GM18519 (cell line): ENCODE data around the gene CLEC5A.
"Not testable (repeated sequence)": the region's sequence is repeated elsewhere in the genome, so short reads cannot be mapped to it uniquely, and the experiment has no call there.

Experiments used
- ATAC-seq: cut with Tn5 transposase; IDR thresholded peaks from one replicate; pipeline ENCODE4 v1.9.1; 2021; ENCODE audit warnings: mild to moderate bottlenecking, moderate library complexity; ENCODE audit not compliant: unreplicated experiment, low FRiP score

Gene CLEC5A

DNA sequence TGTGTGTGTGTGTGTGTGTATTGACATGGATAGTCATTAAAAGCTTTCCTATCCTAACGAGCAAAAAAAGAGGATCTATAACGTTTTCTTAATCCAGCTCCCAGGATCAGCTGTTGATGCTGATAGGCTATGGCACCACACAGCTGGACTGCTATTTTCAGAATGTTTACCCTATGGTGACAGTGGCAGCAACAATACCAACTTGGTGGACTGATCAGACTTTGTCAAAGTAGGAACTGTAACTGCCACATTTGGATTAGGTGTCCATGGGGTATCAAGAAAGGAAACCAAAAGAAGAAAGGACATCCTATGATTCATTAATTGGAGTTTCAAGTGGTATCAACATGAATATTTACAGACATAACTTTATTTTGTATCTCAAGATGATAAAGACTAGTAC, 2.7 kb upstream of the CLEC5A start:
- ATAC-seq = no peak

DNA sequence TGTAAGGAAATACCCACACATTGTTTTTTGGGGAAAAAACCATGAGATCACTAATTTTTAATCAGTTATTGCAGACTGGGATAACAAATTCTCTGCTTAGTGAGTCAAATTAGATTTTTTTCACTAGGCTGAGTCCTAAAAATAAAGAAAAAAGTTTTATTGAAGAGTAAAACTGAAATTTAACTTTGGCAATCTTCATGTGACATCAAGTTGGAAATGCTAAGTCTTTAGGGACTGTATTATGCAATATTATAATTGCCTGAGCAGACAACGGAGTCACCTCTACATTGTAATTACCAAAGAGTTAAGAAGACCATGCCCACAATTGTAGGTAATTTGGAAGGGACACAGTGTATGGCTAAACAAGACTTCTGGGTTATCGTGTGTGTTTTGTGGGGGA, 2.2 kb upstream of the CLEC5A start:
- ATAC-seq = no peak

DNA sequence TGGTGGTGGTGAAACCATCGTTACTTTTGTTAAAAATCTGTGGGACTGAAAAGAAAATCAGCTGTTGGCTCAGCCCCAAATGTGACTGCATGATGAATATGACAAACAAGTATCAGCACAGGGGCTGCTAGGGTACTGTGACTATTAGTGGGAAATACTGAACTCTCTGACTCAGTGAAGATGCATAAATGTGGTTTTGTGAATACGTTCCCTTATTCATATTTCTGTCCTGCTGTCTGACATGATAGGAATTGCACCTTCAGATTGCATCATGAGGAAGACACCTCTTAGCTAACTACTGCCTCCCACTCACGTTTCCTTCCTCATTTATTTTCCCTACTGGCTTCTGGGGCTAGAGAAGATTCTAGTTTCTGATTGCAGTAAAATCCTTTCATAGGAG, 1.4 kb downstream of the CLEC5A start:
- no peak for ATAC-seq

DNA sequence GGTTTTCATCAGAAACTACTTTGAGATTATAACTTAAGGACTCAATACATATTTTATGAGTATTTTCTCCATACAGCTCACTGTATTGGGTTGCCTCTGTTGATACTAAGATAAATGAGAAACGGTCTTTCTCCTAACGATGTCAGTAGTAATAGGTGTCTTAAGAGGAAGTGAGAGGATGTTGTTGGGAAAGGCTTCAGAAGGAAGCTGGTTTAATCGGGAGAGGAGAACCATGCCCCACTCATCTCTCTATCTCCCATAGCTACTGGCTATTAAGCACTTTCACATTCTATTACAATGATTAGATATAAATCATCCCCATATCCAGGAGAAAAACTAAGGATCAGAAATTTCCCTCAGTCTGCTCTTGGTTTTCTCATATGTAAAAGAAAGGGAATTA, 2.0 kb downstream of the CLEC5A start:
- no peak for ATAC-seq

DNA sequence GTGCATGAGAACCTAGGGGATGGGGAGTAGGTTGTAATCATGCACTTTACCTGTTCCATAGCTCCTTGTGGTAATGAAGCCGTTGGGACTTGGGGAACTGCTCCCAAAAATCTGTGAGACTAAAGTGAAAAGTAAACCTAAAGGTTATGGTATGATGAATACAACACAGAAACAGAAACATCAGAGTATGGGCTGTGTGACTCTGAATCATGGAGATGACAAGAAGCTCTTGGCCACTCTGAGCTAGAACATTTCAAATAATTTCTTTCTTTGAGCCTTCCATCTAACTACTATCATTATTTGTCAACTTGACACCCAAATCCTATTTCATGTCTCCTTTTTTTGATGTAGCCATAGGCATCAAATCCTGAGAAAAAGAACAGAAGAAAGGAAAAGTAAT, 2.9 kb downstream of the CLEC5A start:
- no peak for ATAC-seq

DNA sequence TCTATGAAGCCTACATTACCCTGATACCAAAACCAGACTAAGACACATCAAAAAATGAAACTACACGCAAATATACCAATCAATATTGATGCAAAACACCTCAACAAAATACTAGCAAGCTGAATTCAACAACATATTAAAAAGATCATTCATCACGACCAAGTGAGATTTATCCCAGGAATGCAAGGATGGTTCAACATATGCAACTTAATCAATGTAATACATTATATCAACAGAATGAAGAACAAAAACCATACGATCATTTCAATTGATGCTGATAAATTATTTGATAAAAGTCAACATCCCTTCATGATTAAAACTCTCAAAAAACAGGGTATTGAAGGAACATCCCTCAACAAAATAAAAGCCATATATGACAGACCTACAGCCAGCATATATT, 5.7 kb downstream of the CLEC5A start:
- ATAC-seq = no peak

DNA sequence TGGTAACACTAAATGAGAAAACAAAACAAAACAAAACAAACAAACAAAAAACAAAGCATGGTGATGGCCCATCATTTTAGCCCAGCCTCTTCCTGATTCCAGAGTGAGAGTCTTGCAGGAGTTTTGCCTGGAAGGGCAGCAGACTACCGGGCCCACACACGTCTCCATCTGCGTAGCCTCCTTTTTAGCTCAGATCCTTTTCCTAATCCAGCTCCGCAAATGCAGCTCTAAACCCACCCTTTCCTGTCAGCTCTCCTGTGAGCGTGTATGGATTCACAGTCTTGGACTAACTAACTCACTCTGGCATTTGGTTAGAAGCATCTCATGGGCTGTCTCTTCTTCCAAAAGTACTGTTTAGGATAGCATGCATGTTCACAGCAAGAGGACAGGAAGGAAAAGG, 16.6 kb downstream of the CLEC5A start:
- ATAC-seq = no peak

DNA sequence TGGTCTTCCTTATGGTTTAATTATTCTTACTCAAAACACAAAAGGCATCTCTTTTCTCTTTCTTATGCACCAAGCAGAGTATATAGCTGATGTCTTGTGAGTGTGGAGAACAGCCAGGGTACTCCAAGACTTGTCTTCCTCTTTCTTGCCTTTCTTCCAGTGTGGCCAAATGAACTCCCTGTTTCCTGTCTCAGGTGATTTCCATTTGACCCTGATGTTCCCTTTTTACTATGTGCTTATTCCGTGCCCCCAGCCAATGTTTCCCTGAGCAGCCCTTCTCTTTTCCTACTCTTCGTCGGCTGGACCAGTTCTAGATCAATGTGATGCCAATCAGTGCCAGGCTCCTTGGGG, 18.0 kb downstream of the CLEC5A start:
- ATAC-seq = no peak

DNA sequence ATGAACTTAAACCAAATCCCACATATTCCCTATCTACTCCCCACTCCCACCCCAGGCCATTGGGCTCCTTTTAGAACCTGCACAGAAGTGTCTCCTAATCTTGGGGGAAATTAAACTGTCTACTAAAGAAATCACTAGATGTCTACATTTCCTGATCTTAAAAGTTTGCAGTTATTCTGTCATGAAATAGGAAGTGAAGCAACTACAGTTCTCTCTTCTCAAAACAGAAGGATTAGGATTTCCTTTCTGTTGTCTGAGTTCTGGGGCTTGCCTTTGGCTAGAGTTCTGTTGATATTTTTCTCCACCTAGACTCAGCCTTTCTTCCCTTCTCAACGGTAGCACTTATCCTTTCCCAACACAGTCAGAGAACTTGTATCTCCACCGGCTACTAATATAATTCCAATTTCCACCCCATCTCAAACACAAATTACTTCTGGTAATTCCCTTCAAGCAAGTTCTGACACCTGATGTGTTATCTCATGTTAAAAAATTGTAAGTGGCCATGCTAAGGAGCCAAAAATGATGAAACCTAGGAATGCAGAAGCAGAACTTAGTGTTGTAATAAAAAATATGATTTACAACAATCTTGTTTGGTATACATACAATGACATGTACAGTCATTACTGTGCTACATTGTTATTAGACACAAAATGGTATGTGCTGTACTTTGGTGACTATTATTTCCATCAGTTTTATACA, 18.5 kb downstream of the CLEC5A start:
- ATAC-seq = no peak

DNA sequence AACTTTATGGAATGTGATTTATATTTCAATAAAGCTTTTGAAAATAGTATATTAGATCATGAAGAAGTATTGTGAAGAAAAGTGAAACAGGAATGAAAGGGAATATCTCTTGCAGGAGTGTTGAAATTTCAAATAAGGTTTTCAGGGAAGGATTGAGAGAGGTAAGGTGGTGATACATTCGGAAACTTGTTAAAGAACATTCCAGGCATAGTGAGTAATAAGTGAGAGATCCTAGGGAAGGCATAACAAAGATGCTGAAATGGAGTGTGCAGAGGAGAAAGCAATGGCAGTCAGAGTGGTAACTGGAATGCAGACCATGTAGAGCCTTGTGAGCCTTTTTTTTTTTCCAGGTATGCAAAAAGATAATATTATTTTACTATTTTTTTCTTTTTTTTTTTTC, 26.5 kb downstream of the CLEC5A start:
- ATAC-seq = no peak

DNA sequence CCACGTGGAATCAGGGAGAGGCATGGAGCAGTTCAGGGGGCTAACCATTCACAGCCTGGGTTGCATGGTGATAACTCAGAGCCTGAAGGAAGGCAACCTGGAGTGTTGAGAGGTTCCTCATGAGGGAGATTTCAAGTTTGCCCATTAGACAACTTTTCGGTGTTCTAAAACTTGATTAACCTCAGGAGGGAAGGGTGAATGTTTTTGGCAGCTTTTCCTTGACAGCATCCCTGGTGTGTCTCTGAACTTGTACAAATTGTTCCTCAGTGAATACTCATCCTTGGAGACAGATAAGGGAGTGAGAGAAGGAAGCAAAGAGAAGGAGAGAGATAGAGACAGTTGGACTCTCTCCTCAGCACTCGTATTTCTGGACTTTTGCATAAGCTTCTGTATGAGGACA, 30.7 kb downstream of the CLEC5A start, which contains the start of gene OR9A4:
OR9A4 (plus strand) TSS at position 301 of the 400 bp plus-strand sequence. CDS start 2,477 bp downstream, outside the sequence.
- no peak for ATAC-seq

DNA sequence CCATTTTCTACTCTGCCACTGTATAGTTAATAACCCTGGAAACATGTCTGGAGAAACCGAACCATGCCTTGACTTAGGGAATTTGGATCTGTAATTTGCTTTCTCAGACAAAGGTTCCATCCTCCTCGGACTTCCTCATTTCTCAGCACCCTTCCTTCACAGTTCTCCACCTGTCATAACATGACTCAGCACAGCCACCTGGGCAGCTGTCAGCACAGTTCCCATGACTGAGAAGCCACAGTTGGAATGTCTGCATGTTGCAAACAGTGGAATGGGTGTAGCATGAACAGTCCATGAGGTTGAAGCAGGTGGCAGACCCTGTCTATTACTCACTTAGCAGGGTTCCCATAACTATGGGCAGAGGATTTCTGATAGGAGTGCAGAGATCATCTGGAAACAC, 31.2 kb downstream of the CLEC5A start:
- ATAC-seq = no peak

DNA sequence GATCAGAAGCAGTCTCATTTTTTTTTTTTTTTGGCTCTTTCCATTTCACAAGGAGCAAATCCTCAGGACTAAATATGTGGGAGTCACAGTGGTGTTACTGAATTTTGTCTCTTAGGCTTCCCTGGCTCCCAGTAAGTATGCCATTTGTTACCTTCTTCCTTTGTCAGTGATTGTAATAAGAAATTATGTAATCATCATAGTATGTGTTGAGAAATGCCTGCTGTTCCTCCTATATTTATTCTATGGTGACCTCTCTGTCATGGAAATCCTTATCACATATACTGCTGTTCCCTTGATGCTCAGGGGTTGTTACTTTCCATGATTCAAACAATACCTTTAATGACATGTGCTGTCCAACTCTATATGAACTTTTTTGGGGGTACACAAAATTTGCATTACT, 35.4 kb downstream of the CLEC5A start:
- no peak for ATAC-seq

DNA sequence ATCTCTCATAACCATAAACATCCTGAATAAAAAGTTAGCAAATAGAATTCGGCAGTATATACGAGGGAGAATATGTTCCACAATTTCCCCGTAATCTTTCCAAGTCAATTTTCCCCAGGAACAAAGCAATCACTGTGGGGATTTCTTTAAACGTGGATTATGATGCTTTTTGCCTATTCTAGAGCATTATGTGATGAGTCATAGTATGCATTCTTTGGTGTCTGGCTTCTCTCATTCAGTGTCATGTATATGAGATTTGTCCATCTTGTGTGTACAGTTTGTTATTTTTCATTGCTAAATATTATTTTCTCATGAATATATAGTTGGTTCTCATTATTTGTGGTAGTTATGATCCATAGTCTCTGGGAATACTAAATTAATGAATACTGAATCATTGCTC, 40.5 kb downstream of the CLEC5A start:
- ATAC-seq = no peak

DNA sequence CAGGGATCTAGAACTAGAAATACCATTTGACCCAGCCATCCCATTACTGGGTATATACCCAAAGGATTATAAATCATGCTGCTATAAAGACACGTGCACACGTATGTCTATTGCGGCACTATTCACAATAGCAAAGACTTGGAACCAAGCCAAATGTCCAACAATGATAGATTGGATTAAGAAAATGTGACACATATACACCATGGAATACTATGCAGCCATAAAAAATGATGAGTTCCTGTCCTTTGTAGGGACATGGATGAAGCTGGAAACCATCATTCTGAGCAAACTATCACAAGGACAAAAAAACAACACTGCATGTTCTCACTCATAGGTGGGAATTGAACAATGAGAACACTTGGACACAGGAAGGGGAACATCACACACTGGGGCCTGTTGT, 47.4 kb downstream of the CLEC5A start:
- ATAC-seq = not testable (repeated sequence)

DNA sequence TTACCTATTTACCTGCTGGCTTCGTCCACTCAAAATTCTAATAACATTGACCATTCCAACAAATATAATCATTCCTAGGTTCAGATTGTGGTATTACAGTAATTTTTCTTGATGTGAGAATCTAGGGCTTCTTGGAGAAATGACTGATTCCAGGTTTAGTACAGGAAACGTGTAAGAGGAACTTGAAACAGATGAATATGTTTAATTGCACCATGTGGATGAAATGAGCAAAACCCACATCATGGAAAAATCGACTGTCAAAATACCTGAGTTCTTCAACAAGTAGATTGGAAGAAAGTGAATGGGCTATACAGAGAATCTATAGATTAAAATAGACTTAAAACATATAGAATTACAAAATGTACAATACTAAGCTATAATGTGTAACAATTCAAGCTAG, 55.4 kb downstream of the CLEC5A start:
- no peak for ATAC-seq

DNA sequence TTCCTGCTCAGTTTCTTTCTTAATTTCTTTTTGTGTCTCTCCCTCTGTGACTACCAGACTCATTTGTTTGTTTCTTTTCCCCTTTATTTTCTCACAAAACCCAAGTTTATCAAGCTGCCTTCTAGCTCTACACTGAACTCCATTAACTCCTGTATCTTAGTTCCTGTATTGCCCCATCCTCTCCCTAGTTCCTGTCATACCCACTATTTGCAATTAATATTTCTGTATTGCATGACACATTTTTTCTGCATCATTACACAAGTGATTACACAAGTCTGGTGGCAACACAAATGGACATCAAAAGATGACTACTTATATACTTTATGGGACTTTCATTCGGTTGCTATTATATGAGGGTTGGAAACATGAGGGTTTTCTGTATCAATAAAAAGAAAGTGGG, 57.5 kb downstream of the CLEC5A start:
- no peak for ATAC-seq

DNA sequence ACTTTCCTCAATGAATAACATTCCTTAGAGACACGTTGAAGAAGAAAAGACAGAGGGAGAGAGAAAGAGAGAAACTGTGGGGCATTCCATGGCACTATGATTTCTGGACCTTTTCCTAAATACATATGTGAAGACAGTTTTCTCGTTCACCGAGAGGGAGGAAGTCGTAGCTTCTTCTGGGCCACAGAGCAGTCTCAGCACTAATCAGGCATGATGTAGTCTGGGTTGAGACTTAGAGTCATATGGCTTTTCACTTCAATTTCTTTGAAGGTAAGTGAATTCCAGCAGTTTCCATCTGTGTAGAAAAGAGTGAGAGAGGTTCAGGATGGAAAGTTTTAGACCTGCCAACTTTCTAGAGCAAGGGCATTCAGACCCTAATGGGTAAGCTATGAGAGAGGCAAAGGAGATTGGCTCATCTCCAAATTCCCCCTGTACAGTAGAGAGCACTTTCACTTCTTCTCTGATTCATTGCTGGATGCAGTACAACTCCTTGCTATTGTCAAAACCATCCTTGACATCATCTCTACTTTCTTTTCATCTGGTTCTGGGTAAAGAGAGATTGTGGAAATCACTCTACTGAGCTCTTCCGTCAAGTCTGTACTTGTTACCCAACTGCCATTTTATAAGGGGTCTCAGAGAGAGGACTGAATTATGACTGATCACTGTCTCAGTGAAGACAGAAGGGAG, 62.1 kb downstream of the CLEC5A start:
- ATAC-seq = peak; percentile 93

DNA sequence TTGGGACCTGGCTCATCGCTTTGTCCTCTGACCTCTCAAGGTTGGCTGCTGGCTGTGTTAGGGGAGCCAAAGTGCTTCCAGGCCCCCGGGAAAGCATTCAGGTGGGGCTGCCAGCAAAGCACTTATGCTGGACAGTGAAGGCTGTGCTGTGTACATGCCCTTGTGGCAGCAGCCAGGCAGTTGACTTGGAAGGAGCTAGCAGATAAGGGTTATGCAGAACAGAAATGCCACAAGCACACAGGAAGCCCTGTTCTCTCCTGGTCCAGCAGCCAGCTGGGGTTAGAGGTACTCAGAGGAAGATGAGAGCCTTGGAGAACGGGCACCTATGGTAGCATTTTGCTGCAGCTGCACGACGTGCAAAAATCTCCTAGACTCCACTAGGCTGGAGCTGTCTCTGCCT, 65.8 kb downstream of the CLEC5A start:
- no peak for ATAC-seq

DNA sequence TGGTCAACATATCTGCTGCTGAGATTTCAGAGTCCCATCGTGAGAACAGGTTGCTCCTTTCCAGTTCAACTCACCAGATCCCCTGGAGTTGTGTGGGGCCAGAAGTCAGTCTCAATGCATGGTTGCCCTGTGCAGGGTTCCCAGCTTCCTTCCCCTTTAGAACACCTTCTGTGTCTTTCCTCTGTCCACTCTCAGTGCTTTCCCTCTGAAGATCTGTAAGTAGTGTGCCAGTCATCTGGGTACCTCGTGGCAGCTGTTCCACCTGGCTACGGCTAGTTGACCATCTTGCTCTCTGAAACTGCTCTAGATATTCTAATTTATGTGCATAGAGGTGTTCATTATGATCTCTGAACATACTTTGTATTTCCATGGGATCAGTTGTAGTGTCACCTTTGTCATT, 69.4 kb downstream of the CLEC5A start:
- ATAC-seq = no peak
